NOMO-1 treated with DMSO at 0.1 percent for 48 hours (cell line): ENCODE data around the gene CCK.
A peak's percentile ranks its signal among the peaks of the same experiment; 100 is the strongest.

Experiments
- DNase-seq: peaks from one replicate; lab custom pipeline; 2025; ENCODE audit not compliant: unreplicated experiment; lab: John Stamatoyannopoulos, UW

Gene CCK

GRCh38 chr3:42269647-42270046 lies 3.7 kb upstream of the CCK start:
- DNase-seq = no peak

- no peak for DNase-seq
These were observed 1.9 kb upstream of the CCK start for GRCh38 chr3:42267878-42268277.

- no peak for DNase-seq
These were observed 660 bp downstream of the CCK start for GRCh38 chr3:42265059-42265991.

- DNase-seq = no peak
These were observed 1.5 kb downstream of the CCK start for GRCh38 chr3:42264399-42265058.

GRCh38 chr3:42263354-42264346 lies 2.3 kb downstream of the CCK start:
- no peak for DNase-seq

GRCh38 chr3:42262525-42262924 lies 3.5 kb downstream of the CCK start:
- DNase-seq = no peak

- DNase-seq = no peak
These were observed 9.0 kb downstream of the CCK start for GRCh38 chr3:42257007-42257406.

- no peak for DNase-seq
These were observed 9.7 kb downstream of the CCK start for GRCh38 chr3:42256135-42256819.

- no peak for DNase-seq
These were observed 11.4 kb downstream of the CCK start for GRCh38 chr3:42254566-42254965.

GRCh38 chr3:42250761-42251160 lies 15.2 kb downstream of the CCK start:
- no peak for DNase-seq

GRCh38 chr3:42247576-42248027 lies 18.4 kb downstream of the CCK start:
- DNase-seq = peak; percentile 43

- DNase-seq = no peak
These were observed 19.9 kb downstream of the CCK start for GRCh38 chr3:42246091-42246490.

GRCh38 chr3:42236611-42237010 lies 29.4 kb downstream of the CCK start:
- DNase-seq = no peak

GRCh38 chr3:42235532-42235931 lies 30.5 kb downstream of the CCK start:
- DNase-seq = no peak

- DNase-seq = no peak
These were observed 35.1 kb downstream of the CCK start for GRCh38 chr3:42230860-42231259.

- no peak for DNase-seq
These were observed 35.9 kb downstream of the CCK start for GRCh38 chr3:42229942-42230688.

GRCh38 chr3:42229266-42229941 lies 36.6 kb downstream of the CCK start:
- DNase-seq = no peak

- DNase-seq = no peak
These were observed 37.2 kb downstream of the CCK start for GRCh38 chr3:42228796-42229195.
